A549 (cell line): ENCODE data around the gene DOK6. TPM values are rescaled to one million over a fixed set of nuclear protein-coding genes. Genes with fewer than 3 reads are reported as not detected.

Experiments used
- ATAC-seq, 2 experiments: fragments of 200-7000 bp in 1 of 2; fragments of >200 bp in 1 of 2; cut with Nextera tagmentation in 1 of 2; cut with Tn5 transposase in 1 of 2; 3 replicates each; pipeline versions ENCODE4 v1.8.0 to v1.9.1; 2018 to 2020; ENCODE audit warnings: mild to moderate bottlenecking in 1 of 2, moderate library complexity in 1 of 2
- CTCF ChIA-PET: fragments of 300-600 bp; sonication (Branson Sonifier 250); formaldehyde crosslinking; extraction: SDS; loops from one replicate; lab custom pipeline; 2021; ENCODE audit warnings: antibody characterized with exemption, inconsistent platforms; lab: Yijun Ruan, JAX
- POLR2A ChIA-PET: fragments of 350-600 bp; formaldehyde crosslinking; extraction: SDS; loops from one replicate; lab custom pipeline; 2021; ENCODE audit warnings: antibody characterized with exemption, inconsistent platforms; lab: Yijun Ruan, JAX
- DNase-seq, 2 experiments: peaks; one replicate each; pipeline versions ENCODE4 v3.0.0 to v3.0.0-alpha.2; 2011 to 2016; ENCODE audit warnings: low read depth in 1 of 2, low spot score in 1 of 2
- FAIRE-seq: peaks from 2 replicates; lab custom pipeline; 2011; peaks lifted over from hg19 to GRCh38; lab: Jason Lieb, UNC
- H3K27ac ChIP-seq, 2 experiments: fragments of >200 bp; sonication (Bioruptor Twin); formaldehyde crosslinking; 3 replicates each; pipeline ENCODE4 v1.5.1; 2016 to 2017
- H3K4me1 ChIP-seq: fragments of >200 bp; sonication (Bioruptor Twin); formaldehyde crosslinking; 3 replicates; pipeline ENCODE4 v1.6.1; 2016
- H3K4me2 ChIP-seq: fragments of >200 bp; sonication (Bioruptor Twin); formaldehyde crosslinking; 3 replicates; pipeline ENCODE4 v1.6.1; 2016
- H3K4me3 ChIP-seq: fragments of >200 bp; sonication (Bioruptor Twin); formaldehyde crosslinking; 3 replicates; pipeline ENCODE4 v1.5.1; 2016
- H3K9me3 ChIP-seq: fragments of >200 bp; sonication (Bioruptor Twin); formaldehyde crosslinking; 3 replicates; pipeline ENCODE4 v1.6.1; 2016
- BHLHE40 ChIP-seq: IDR thresholded peaks from 2 replicates; pipeline ENCODE4 v1.6.1; 2012; ENCODE audit warnings: low read depth, low read length, inconsistent platforms
- CEBPB ChIP-seq, 2 experiments: fragments of >200 bp in 1 of 2; sonication (Bioruptor Twin) in 1 of 2; formaldehyde crosslinking in 1 of 2; IDR thresholded peaks; 2 replicates each; pipeline ENCODE4 v1.6.1; 2012 to 2016
- CTCF ChIP-seq: fragments of >200 bp; sonication (Bioruptor Twin); formaldehyde crosslinking; IDR thresholded peaks from 3 replicates; pipeline ENCODE4 v1.5.1; 2016
- EHMT2 ChIP-seq: fragments of 200-600 bp; sonication (generic); IDR thresholded peaks from 2 replicates; pipeline ENCODE4 v1.6.1; 2016; ENCODE audit warnings: antibody characterized with exemption, low read depth, mild to moderate bottlenecking, moderate library complexity
- EP300 ChIP-seq, 2 experiments: fragments of >200 bp; sonication (Bioruptor Twin); formaldehyde crosslinking; IDR thresholded peaks; 2 replicates in 1 of 2; 3 replicates in 1 of 2; pipeline ENCODE4 v1.6.1; 2016 to 2017
- FOXS1 ChIP-seq: fragments of 250-450 bp; sonication (Bioruptor Pico); IDR thresholded peaks from 2 replicates; pipeline ENCODE4 v1.5.0; 2020; ENCODE audit warnings: mild to moderate bottlenecking, moderate library complexity
- KDM5A ChIP-seq: fragments of 200-600 bp; sonication (generic); IDR thresholded peaks from 2 replicates; pipeline ENCODE4 v1.6.1; 2016; ENCODE audit warnings: antibody characterized with exemption, mild to moderate bottlenecking
- MAZ ChIP-seq: fragments of 150-350 bp; IDR thresholded peaks from 2 replicates; pipeline ENCODE4 v1.6.1; 2014; ENCODE audit warnings: antibody characterized with exemption, low read depth, low read length, borderline replicate concordance
- MYC ChIP-seq: IDR thresholded peaks from 2 replicates; pipeline ENCODE4 v1.6.1; 2012; ENCODE audit warnings: mild to moderate bottlenecking, inconsistent platforms, low read length, improper control_type of control experiment, borderline replicate concordance
- RFX5 ChIP-seq: fragments of 450-650 bp; IDR thresholded peaks from 2 replicates; pipeline ENCODE4 v1.7.1; 2014; ENCODE audit warnings: antibody characterized with exemption, mild to moderate bottlenecking, moderate library complexity
- RNF2 ChIP-seq: fragments of 200-600 bp; sonication (generic); IDR thresholded peaks from 2 replicates; pipeline ENCODE4 v1.6.1; 2016; ENCODE audit warnings: low read depth, mild to moderate bottlenecking, antibody characterized with exemption, moderate library complexity, borderline replicate concordance
- TP53 ChIP-seq: fragments of 250-450 bp; sonication (Bioruptor Pico); IDR thresholded peaks from 2 replicates; pipeline ENCODE4 v1.5.0; 2021; ENCODE audit warnings: mild to moderate bottlenecking, moderate library complexity
- ZC3H11A ChIP-seq: fragments of 450-650 bp; IDR thresholded peaks from 2 replicates; pipeline ENCODE4 v1.6.1; 2014; ENCODE audit warnings: antibody characterized with exemption, mild to moderate bottlenecking
- ZNF302 ChIP-seq: fragments of 250-450 bp; sonication (Bioruptor Pico); IDR thresholded peaks from 2 replicates; pipeline ENCODE4 v1.9.0; 2021; ENCODE audit warnings: inconsistent platforms, mild to moderate bottlenecking, moderate library complexity
- WGBS: methylation state at CpG from one replicate; pipeline ENCODE4 v1.1.6; 2017; ENCODE audit errors: missing lambda C conversion rate; 5-methylcytosine and 5-hydroxymethylcytosine counted together
- polyA plus RNA-seq, 4 experiments: library from polyadenylated mRNA; depleted of rRNA in 3 of 4; stranded (reverse); fragments of >200 nt; fragmentation: RNase III in 1 of 4; extraction: RNeasy Plus Mini Kit Qiagen cat#74134 plus additional on column Dnase treatment in 1 of 4; gene quantifications; 2 replicates in 3 of 4; 3 replicates in 1 of 4; pipeline ENCODE4 v1.2.3, GENCODE V29; 2011 to 2017
- TF ChIP-seq, protein P1 (sequence below): fragments of 250-450 bp; sonication (Bioruptor Pico); IDR thresholded peaks from 2 replicates; pipeline ENCODE4 v1.5.0; 2020; ENCODE audit warnings: low read depth, mild to moderate bottlenecking, moderate library complexity
- TF ChIP-seq, protein P2 (sequence below): fragments of 200-600 bp; sonication (generic); IDR thresholded peaks from 2 replicates; pipeline ENCODE4 v1.6.1; 2016; ENCODE audit warnings: antibody characterized with exemption, mild to moderate bottlenecking, moderate library complexity

DOK6 gene
- polyA plus RNA-seq, 2 of the 4 experiments (the other 2 are of a cell fraction) = not detected

DNA sequence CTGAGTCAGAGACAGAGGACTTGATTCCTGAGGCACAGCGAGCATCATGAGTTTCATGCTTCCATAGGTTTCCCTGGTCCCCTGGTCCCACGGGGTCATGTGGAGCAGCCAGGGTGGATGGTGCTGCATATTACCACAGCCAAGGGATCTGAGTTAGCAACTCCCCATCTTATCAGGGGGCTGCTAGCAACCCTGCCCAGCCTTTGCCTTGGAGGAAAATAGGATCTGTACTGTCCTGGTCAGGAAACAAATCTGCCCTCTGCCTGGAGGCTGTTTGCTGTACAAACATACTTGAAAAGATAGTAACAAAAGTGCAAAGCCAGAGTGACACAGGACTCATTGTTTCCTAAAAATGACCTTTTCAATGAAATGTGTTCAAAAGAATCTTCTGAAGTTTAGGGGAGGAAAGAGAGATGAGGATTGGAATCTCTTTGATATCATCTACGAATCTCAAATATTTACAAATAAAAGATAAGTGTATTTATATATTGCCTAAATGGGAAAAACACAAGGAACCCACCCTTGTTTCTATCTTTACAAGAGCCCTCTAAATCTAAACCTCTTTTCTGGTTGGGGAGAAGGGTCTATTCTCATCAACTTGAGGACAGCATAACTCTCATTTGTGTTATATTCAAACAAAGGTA lies 352.2 kb downstream of the DOK6 start:
- FAIRE-seq (no peak), DNase-seq (peak in 1 of 2 experiments; percentile 17), ATAC-seq (peak; percentile 47 to 72; a peak in 5 of 6 replicates)
- TF ChIP-seq KDM5A = no peak
- TF ChIP-seq, protein P1, sequence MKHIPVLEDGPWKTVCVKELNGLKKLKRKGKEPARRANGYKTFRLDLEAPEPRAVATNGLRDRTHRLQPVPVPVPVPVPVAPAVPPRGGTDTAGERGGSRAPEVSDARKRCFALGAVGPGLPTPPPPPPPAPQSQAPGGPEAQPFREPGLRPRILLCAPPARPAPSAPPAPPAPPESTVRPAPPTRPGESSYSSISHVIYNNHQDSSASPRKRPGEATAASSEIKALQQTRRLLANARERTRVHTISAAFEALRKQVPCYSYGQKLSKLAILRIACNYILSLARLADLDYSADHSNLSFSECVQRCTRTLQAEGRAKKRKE (CRISPR knock-in tag) = no peak
- CTCF ChIA-PET = no interaction called here
- Histone ChIP-seq H3K27ac (no peak overlapping the region), H3K4me3 (no peak overlapping the region), H3K4me2 (peak overlapping the region; percentile 44), H3K9me3 (no peaks in the 10 kb centered on the region), H3K4me1 (peaks cover 6% of the 10 kb centered on the region; the same call in 1 of the 3 replicates)
- POLR2A ChIA-PET = no interaction called here
- 13% methylated on average over 3 of the region's 3 CpGs for WGBS

- TF ChIP-seq BHLHE40 = no peak
- TF ChIP-seq CTCF = no peak
- TF ChIP-seq MAZ = no peak
- TF ChIP-seq ZC3H11A = no peak
- TF ChIP-seq, protein P2, sequence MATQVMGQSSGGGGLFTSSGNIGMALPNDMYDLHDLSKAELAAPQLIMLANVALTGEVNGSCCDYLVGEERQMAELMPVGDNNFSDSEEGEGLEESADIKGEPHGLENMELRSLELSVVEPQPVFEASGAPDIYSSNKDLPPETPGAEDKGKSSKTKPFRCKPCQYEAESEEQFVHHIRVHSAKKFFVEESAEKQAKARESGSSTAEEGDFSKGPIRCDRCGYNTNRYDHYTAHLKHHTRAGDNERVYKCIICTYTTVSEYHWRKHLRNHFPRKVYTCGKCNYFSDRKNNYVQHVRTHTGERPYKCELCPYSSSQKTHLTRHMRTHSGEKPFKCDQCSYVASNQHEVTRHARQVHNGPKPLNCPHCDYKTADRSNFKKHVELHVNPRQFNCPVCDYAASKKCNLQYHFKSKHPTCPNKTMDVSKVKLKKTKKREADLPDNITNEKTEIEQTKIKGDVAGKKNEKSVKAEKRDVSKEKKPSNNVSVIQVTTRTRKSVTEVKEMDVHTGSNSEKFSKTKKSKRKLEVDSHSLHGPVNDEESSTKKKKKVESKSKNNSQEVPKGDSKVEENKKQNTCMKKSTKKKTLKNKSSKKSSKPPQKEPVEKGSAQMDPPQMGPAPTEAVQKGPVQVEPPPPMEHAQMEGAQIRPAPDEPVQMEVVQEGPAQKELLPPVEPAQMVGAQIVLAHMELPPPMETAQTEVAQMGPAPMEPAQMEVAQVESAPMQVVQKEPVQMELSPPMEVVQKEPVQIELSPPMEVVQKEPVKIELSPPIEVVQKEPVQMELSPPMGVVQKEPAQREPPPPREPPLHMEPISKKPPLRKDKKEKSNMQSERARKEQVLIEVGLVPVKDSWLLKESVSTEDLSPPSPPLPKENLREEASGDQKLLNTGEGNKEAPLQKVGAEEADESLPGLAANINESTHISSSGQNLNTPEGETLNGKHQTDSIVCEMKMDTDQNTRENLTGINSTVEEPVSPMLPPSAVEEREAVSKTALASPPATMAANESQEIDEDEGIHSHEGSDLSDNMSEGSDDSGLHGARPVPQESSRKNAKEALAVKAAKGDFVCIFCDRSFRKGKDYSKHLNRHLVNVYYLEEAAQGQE = no peak
- TF ChIP-seq FOXS1 = no peak
- no peak for TF ChIP-seq RNF2
- no peak for TF ChIP-seq ZNF302 (CRISPR knock-in tag)
- TF ChIP-seq CEBPB (IDR thresholded peaks at IDR 0.05) = no peak
- TF ChIP-seq TP53 (CRISPR knock-in tag) = no peak
- no peak for TF ChIP-seq EP300 (IDR thresholded peaks at IDR 0.05)
- no peak for TF ChIP-seq EHMT2
- TF ChIP-seq RFX5 = no peak
- TF ChIP-seq, protein P1 (CRISPR knock-in tag) = no peak
- no peak for TF ChIP-seq MYC
- FAIRE-seq (no peak), DNase-seq (no peak), ATAC-seq (no peak)
- no peak overlapping the region for H3K27ac ChIP-seq
- no peak overlapping the region for H3K4me2 ChIP-seq
- 79% methylated on average over 3 of the region's 3 CpGs for WGBS
- ChIA-PET CTCF (no interaction called here), POLR2A (no interaction called here)
- no peak overlapping the region for H3K4me3 ChIP-seq
- peaks cover 15% of the 10 kb centered on the region; the same call in 1 of the 3 replicates for H3K4me1 ChIP-seq
- no peaks in the 10 kb centered on the region for H3K9me3 ChIP-seq
Measured at GRCh38 chr18:69754108-69754507, 353.4 kb downstream of the DOK6 start.
